HepG2 (cell line): ENCODE results near the gene RRAS. TPM values are rescaled to one million over a fixed set of nuclear protein-coding genes. Genes with fewer than 3 reads are reported as not detected.

Experiments used
- ATAC-seq: fragments of 200-7000 bp; cut with Tn5 transposase; 3 replicates; pipeline ENCODE4 v1.9.1; 2020; ENCODE audit warnings: mild to moderate bottlenecking, moderate library complexity
- BruUV-seq: library from RNA; stranded (reverse); fragments of 400-500 nt; replicated peaks from 2 replicates; lab custom pipeline; 2021; lab: Mats Ljungman, UMichigan
- CTCF ChIA-PET: fragments of 300-600 bp; formaldehyde crosslinking; extraction: SDS; loops from one replicate; lab custom pipeline; 2021; ENCODE audit warnings: low total read pairs, inconsistent platforms, low intra/inter-chr PET ratio; lab: Yijun Ruan, JAX
- POLR2A ChIA-PET: fragments of 350-600 bp; sonication (Branson Sonifier 250); formaldehyde crosslinking; loops from one replicate; lab custom pipeline; 2020; ENCODE audit warnings: antibody characterized with exemption, inconsistent platforms; lab: Yijun Ruan, JAX
- DNase-seq: peaks from one replicate; pipeline ENCODE4 v3.0.0-alpha.2; 2015; ENCODE audit warnings: low spot score
- FAIRE-seq: peaks from 3 replicates; lab custom pipeline; 2011; peaks lifted over from hg19 to GRCh38; lab: Jason Lieb, UNC
- H2AFZ ChIP-seq: one replicate; pipeline ENCODE4 v1.6.1; 2011; ENCODE audit warnings: low read length, inconsistent platforms
- H3K27ac ChIP-seq: fragments of 300-600 bp; 3 replicates; pipeline ENCODE4 v1.8.0; 2011; ENCODE audit warnings: mixed run types, mild to moderate bottlenecking, mixed read lengths, low read length, inconsistent platforms; ENCODE audit not compliant: insufficient read depth; ENCODE audit errors: extremely low read length
- H3K27me3 ChIP-seq, 2 experiments: fragments of 200-600 bp in 1 of 2; 2 replicates in 1 of 2; 3 replicates in 1 of 2; pipeline versions ENCODE4 v1.6.0 to v1.8.0; 2011; ENCODE audit warnings: low read length in 2 of 2, mild to moderate bottlenecking in 2 of 2, moderate library complexity in 2 of 2, inconsistent platforms in 1 of 2; ENCODE audit not compliant: insufficient read depth in 2 of 2, control insufficient read depth in 1 of 2
- H3K36me3 ChIP-seq, 2 experiments: fragments of 200-600 bp in 1 of 2; replicated peaks in 1 of 2; 2 replicates in 1 of 2; 3 replicates in 1 of 2; pipeline versions ENCODE4 v1.5.1 to v1.8.0; 2011; ENCODE audit warnings: low read length in 2 of 2, inconsistent platforms in 1 of 2; ENCODE audit not compliant: insufficient read depth in 2 of 2, control insufficient read depth in 1 of 2
- H3K4me1 ChIP-seq: 2 replicates; pipeline ENCODE4 v1.5.1; 2012; ENCODE audit warnings: low read length, inconsistent platforms; ENCODE audit not compliant: insufficient read depth
- H3K4me2 ChIP-seq: 2 replicates; pipeline ENCODE4 v1.6.0; 2011; ENCODE audit warnings: low read depth, low read length, inconsistent platforms
- H3K4me3 ChIP-seq, 3 experiments: fragments of 200-600 bp in 1 of 3; sonication (generic), shearing (Covaris generic) in 1 of 3; replicated peaks in 1 of 3; 2 replicates each; pipeline ENCODE4 v1.5.1; 2011 to 2016; ENCODE audit warnings: low read length in 3 of 3, inconsistent platforms in 2 of 3, low read depth in 2 of 3, mild to moderate bottlenecking in 2 of 3, control low read depth in 1 of 3, mixed read lengths in 1 of 3; ENCODE audit not compliant: insufficient read depth in 1 of 3
- H3K79me2 ChIP-seq: one replicate; pipeline ENCODE4 v1.6.1; 2011; ENCODE audit warnings: low read length, inconsistent platforms; ENCODE audit not compliant: insufficient read depth
- H3K9ac ChIP-seq: 2 replicates; pipeline ENCODE4 v1.6.0; 2011; ENCODE audit warnings: mild to moderate bottlenecking, low read depth, low read length, inconsistent platforms; ENCODE audit not compliant: insufficient read depth
- H3K9me3 ChIP-seq: 2 replicates; pipeline ENCODE4 v1.5.1; 2012; ENCODE audit warnings: mild to moderate bottlenecking, low read length
- H4K20me1 ChIP-seq: 2 replicates; pipeline ENCODE4 v1.6.0; 2011; ENCODE audit warnings: inconsistent platforms, mild to moderate bottlenecking, low read length, moderate library complexity; ENCODE audit not compliant: insufficient read depth
- CBX5 ChIP-seq: sonication (generic); formaldehyde crosslinking; IDR thresholded peaks from 2 replicates; pipeline ENCODE4 v1.4.0; 2020; ENCODE audit warnings: missing genetic modification reagents, borderline replicate concordance
- CENPT ChIP-seq: sonication (generic); formaldehyde crosslinking; IDR thresholded peaks from 2 replicates; pipeline ENCODE4 v1.8.0; 2022; ENCODE audit warnings: low read depth, mild to moderate bottlenecking, moderate library complexity, missing genetic modification reagents
- GMEB2 ChIP-seq: IDR thresholded peaks from 2 replicates; pipeline ENCODE4 v1.6.1; 2016; ENCODE audit warnings: missing biosample characterization, missing genetic modification reagents, low read depth
- GPN1 ChIP-seq: sonication (generic); formaldehyde crosslinking; IDR thresholded peaks from 2 replicates; pipeline ENCODE4 v1.5.1; 2020; ENCODE audit warnings: missing genetic modification reagents, borderline replicate concordance
- KDM2A ChIP-seq: sonication (generic); formaldehyde crosslinking; IDR thresholded peaks from 2 replicates; pipeline ENCODE4 v1.4.0; 2020; ENCODE audit warnings: low read depth, missing genetic modification reagents, borderline replicate concordance
- RBFOX2 ChIP-seq: fragments of 200-400 bp; formaldehyde crosslinking; IDR thresholded peaks from 2 replicates; pipeline ENCODE4 v1.6.1; 2017; ENCODE audit warnings: low read depth, mild to moderate bottlenecking, low read length
- SALL1 ChIP-seq: sonication (generic); formaldehyde crosslinking; IDR thresholded peaks from 2 replicates; pipeline ENCODE4 v1.8.0; 2022; ENCODE audit warnings: mild to moderate bottlenecking, missing genetic modification reagents
- SNAPC2 ChIP-seq: sonication (generic); formaldehyde crosslinking; IDR thresholded peaks from 2 replicates; pipeline ENCODE4 v1.8.1; 2022; ENCODE audit warnings: mild to moderate bottlenecking, missing genetic modification reagents
- SOX6 ChIP-seq, 2 experiments: fragments of 450-650 bp in 1 of 2; sonication (generic) in 1 of 2; formaldehyde crosslinking in 1 of 2; IDR thresholded peaks; 2 replicates each; pipeline versions ENCODE4 v1.4.0 to v1.6.1; 2017 to 2020; ENCODE audit warnings: antibody characterized with exemption in 1 of 2, mild to moderate bottlenecking in 1 of 2, missing genetic modification reagents in 1 of 2
- WGBS: methylation state at CpG from one replicate; pipeline ENCODE4 v1.1.6; 2017; ENCODE audit warnings: low lambda C conversion rate; 5-methylcytosine and 5-hydroxymethylcytosine counted together
- in situ Hi-C: cut with HindIII; loops from 2 replicates; pipeline ENCODE4 v1.10.0; 2017; ENCODE audit warnings: low pct_unique_long_range_greater_than_20kb; ENCODE audit not compliant: extremely low pct_ligation_motif_present
- intact Hi-C: fragments of 100-400 bp; cut with micrococcal nuclease; formaldehyde crosslinking; loops from one replicate; pipeline ENCODE4 v1.10.0; 2022; ENCODE audit not compliant: unreplicated experiment
- polyA plus RNA-seq, 8 experiments: library from polyadenylated mRNA; depleted of rRNA in 3 of 8; stranded (reverse) in 7 of 8; unstranded in 1 of 8; fragments of >200 nt; fragmentation: Illumina TruSeq in 4 of 8; extraction: Trizol in 4 of 8; gene quantifications; 2 replicates each; pipeline versions ENCODE4 v1.2.1 to v1.2.3, GENCODE V29; 2011 to 2016; ENCODE audit warnings: low read depth in 4 of 8, missing spikeins in 1 of 8, mixed read lengths in 1 of 8; ENCODE audit not compliant: insufficient read depth in 1 of 8
- total RNA-seq, 5 experiments: library from RNA; depleted of rRNA; stranded (reverse); fragments of >200 nt; fragmentation: Illumina TruSeq; extraction: Trizol; gene quantifications; 2 replicates each; pipeline ENCODE4 v1.2.3, GENCODE V29; 2016; ENCODE audit warnings: low read depth in 1 of 5

Gene RRAS
- total and polyA plus RNA-seq, 2 of the 13 experiments (the other 11 are each of a cell fraction or from before 2014, with no cell fraction given): 1.5 to 12.0 TPM

GRCh38 chr19:49658139-49658517 is 18.2 kb upstream of the RRAS start:
- BruUV-seq: no TSS peak
- Histone ChIP-seq H3K4me1 (peaks cover 15% of the 10 kb centered on the region), H2AFZ (no peak overlapping the region), H4K20me1 (no peaks in the 10 kb centered on the region), H3K4me2 (no peak overlapping the region), H3K4me3 (no peak overlapping the region), H3K27me3 (no peaks in the 10 kb centered on the region), H3K79me2 (no peaks in the 10 kb centered on the region), H3K36me3 (peaks cover 30 to 82% of the 10 kb centered on the region in 2 experiments), H3K27ac (no peak overlapping the region), H3K9ac (no peak overlapping the region), H3K9me3 (no peaks in the 10 kb centered on the region)
- ATAC-seq: no peak
- no peak for FAIRE-seq
- POLR2A ChIA-PET: interaction anchor here (1.1 to 2.1 kb wide), 3 partner anchors 11 to 18 kb away, joined by 3 to 7 read pairs (median 3); partner anchors contain the start of gene SCAF1
- 100% methylated on average over 3 of the region's 15 CpGs for WGBS
- in situ Hi-C loops (no loop called here), intact Hi-C loops (no loop called here)
- no peak for DNase-seq
- TF ChIP-seq SNAPC2 (CRISPR knock-in tag): no peak
- TF ChIP-seq CENPT: no peak
- TF ChIP-seq SALL1 (CRISPR knock-in tag): no peak
- no peak for TF ChIP-seq KDM2A (CRISPR knock-in tag)
- peak; percentile 28; the same call in 1 of the 2 replicates for TF ChIP-seq RBFOX2
- no peak for TF ChIP-seq GPN1 (CRISPR knock-in tag)
- TF ChIP-seq SOX6 (IDR thresholded peaks at IDR 0.05): no peak
- TF ChIP-seq SOX6 (CRISPR knock-in tag; IDR thresholded peaks at IDR 0.05): no peak
- no peak for TF ChIP-seq GMEB2 (CRISPR knock-in tag)
- TF ChIP-seq CBX5 (CRISPR knock-in tag): no peak
- CTCF ChIA-PET: no interaction called here
